ENCODE measurements around the gene CFAP57. TPM values are rescaled to one million over a fixed set of nuclear protein-coding genes. Genes with fewer than 3 reads are reported as not detected.
A peak's percentile ranks its signal among the peaks of the same experiment; 100 is the strongest.

Gene CFAP57
- total and polyA plus RNA-seq, 9 of the 15 experiments (the other 6 are each of a cell fraction or from before 2014, with no cell fraction given), result 0.04 to 0.22 (median 0.07) TPM; not detected in 3

- TF ChIP-seq ZNF609 (CRISPR knock-in tag; IDR thresholded peaks at IDR 0.05; ENCODE audit: borderline replicate concordance) (no peak), RNF2 (IDR thresholded peaks at IDR 0.05) (no peak), U2AF1 (optimal IDR thresholded peaks at IDR 0.05; ENCODE audit: low read depth, low read length) (no peak), TAL1 (IDR thresholded peaks at IDR 0.05) (peak; percentile 49; the same call in 1 of the 2 replicates), NELFE (IDR thresholded peaks at IDR 0.05; ENCODE audit: insufficient read depth, insufficient read length) (no peak), LEF1 (IDR thresholded peaks at IDR 0.05) (no peak), RFX7 (CRISPR knock-in tag; IDR thresholded peaks at IDR 0.05) (no peak), ADNP (tag; IDR thresholded peaks at IDR 0.05) (no peak), IRF9 (tag; IDR thresholded peaks at IDR 0.05) (no peak), ZNF184 (CRISPR knock-in tag; IDR thresholded peaks at IDR 0.05) (no peak), HNRNPLL (IDR thresholded peaks at IDR 0.05; ENCODE audit: low read depth, low read length, poor library complexity, severe bottlenecking) (no peak)
- TF ChIP-seq, protein P1, sequence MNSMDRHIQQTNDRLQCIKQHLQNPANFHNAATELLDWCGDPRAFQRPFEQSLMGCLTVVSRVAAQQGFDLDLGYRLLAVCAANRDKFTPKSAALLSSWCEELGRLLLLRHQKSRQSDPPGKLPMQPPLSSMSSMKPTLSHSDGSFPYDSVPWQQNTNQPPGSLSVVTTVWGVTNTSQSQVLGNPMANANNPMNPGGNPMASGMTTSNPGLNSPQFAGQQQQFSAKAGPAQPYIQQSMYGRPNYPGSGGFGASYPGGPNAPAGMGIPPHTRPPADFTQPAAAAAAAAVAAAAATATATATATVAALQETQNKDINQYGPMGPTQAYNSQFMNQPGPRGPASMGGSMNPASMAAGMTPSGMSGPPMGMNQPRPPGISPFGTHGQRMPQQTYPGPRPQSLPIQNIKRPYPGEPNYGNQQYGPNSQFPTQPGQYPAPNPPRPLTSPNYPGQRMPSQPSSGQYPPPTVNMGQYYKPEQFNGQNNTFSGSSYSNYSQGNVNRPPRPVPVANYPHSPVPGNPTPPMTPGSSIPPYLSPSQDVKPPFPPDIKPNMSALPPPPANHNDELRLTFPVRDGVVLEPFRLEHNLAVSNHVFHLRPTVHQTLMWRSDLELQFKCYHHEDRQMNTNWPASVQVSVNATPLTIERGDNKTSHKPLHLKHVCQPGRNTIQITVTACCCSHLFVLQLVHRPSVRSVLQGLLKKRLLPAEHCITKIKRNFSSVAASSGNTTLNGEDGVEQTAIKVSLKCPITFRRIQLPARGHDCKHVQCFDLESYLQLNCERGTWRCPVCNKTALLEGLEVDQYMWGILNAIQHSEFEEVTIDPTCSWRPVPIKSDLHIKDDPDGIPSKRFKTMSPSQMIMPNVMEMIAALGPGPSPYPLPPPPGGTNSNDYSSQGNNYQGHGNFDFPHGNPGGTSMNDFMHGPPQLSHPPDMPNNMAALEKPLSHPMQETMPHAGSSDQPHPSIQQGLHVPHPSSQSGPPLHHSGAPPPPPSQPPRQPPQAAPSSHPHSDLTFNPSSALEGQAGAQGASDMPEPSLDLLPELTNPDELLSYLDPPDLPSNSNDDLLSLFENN (IDR thresholded peaks at IDR 0.05; ENCODE audit: low read depth in 2 of 2, low read length in 2 of 2), result no peak
- TF ChIP-seq, protein P2, sequence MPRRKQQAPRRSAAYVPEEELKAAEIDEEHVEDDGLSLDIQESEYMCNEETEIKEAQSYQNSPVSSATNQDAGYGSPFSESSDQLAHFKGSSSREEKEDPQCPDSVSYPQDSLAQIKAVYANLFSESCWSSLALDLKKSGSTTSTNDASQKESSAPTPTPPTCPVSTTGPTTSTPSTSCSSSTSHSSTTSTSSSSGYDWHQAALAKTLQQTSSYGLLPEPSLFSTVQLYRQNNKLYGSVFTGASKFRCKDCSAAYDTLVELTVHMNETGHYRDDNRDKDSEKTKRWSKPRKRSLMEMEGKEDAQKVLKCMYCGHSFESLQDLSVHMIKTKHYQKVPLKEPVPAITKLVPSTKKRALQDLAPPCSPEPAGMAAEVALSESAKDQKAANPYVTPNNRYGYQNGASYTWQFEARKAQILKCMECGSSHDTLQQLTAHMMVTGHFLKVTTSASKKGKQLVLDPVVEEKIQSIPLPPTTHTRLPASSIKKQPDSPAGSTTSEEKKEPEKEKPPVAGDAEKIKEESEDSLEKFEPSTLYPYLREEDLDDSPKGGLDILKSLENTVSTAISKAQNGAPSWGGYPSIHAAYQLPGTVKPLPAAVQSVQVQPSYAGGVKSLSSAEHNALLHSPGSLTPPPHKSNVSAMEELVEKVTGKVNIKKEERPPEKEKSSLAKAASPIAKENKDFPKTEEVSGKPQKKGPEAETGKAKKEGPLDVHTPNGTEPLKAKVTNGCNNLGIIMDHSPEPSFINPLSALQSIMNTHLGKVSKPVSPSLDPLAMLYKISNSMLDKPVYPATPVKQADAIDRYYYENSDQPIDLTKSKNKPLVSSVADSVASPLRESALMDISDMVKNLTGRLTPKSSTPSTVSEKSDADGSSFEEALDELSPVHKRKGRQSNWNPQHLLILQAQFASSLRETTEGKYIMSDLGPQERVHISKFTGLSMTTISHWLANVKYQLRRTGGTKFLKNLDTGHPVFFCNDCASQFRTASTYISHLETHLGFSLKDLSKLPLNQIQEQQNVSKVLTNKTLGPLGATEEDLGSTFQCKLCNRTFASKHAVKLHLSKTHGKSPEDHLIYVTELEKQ (CRISPR knock-in tag; IDR thresholded peaks at IDR 0.05), result no peak
- TF ChIP-seq, protein P3, sequence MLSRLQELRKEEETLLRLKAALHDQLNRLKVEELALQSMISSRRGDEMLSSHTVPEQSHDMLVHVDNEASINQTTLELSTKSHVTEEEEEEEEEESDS (CRISPR knock-in tag; IDR thresholded peaks at IDR 0.05), result no peak
Observed at GRCh38 chr1:43134068-43134467, 38.1 kb upstream of the CFAP57 start (continued).

Measured in K562 (cell line).